WTC11 (cell line): ENCODE data around the gene TRA2A. TPM values are rescaled to one million over a fixed set of nuclear protein-coding genes. Genes with fewer than 3 reads are reported as not detected.
A peak's percentile ranks its signal among the peaks of the same experiment; 100 is the strongest.

Experiments
- ATAC-seq: fragments of 200-7000 bp; cut with Tn5 transposase; 2 replicates; pipeline ENCODE4 v1.10.0; 2021; ENCODE audit warnings: mild to moderate bottlenecking, moderate library complexity
- CTCF ChIA-PET: fragments of 300-600 bp; sonication (Branson Sonifier 250); formaldehyde crosslinking; loops from one replicate; lab custom pipeline; 2021; ENCODE audit warnings: antibody characterized with exemption; lab: Charles Lee
- POLR2A ChIA-PET: fragments of 350-600 bp; sonication (Branson Sonifier 250); formaldehyde crosslinking; loops from one replicate; lab custom pipeline; 2021; ENCODE audit warnings: antibody characterized with exemption; lab: Charles Lee
- DNase-seq: peaks from one replicate; pipeline ENCODE4 v3.0.0; 2021; ENCODE audit warnings: low spot score
- H3K27ac Mint-ChIP-seq: 2 replicates; pipeline ENCODE4 v1.8.0; 2021; ENCODE audit warnings: mixed read lengths
- H3K27me3 Mint-ChIP-seq: 2 replicates; pipeline ENCODE4 v1.8.0; 2021; ENCODE audit warnings: low read depth, mild to moderate bottlenecking, moderate library complexity, mixed read lengths
- H3K36me3 Mint-ChIP-seq: 2 replicates; pipeline ENCODE4 v1.8.0; 2021; ENCODE audit warnings: mixed read lengths
- H3K4me1 Mint-ChIP-seq: 2 replicates; pipeline ENCODE4 v1.8.0; 2022; ENCODE audit warnings: mixed read lengths
- H3K4me3 Mint-ChIP-seq: 2 replicates; pipeline ENCODE4 v1.8.0; 2021; ENCODE audit warnings: mild to moderate bottlenecking, moderate library complexity, mixed read lengths
- H3K9me3 Mint-ChIP-seq: 2 replicates; pipeline ENCODE4 v1.8.0; 2021; ENCODE audit warnings: mixed read lengths
- ATF6 ChIP-seq: sonication (generic); formaldehyde crosslinking; IDR thresholded peaks from 2 replicates; pipeline ENCODE4 v1.8.1; 2023; ENCODE audit warnings: mild to moderate bottlenecking, missing genetic modification reagents
- CREB1 ChIP-seq: sonication (generic); formaldehyde crosslinking; IDR thresholded peaks from 2 replicates; pipeline ENCODE4 v1.8.0; 2023; ENCODE audit warnings: mild to moderate bottlenecking, missing genetic modification reagents
- CREM ChIP-seq: sonication (generic); formaldehyde crosslinking; IDR thresholded peaks from 2 replicates; pipeline ENCODE4 v1.8.1; 2022; ENCODE audit warnings: mild to moderate bottlenecking, missing genetic modification reagents, moderate library complexity
- CTCF ChIP-seq: fragments of 200-600 bp; IDR thresholded peaks from 2 replicates; pipeline ENCODE4 v1.8.0; 2022; ENCODE audit warnings: antibody characterized with exemption
- EMX1 ChIP-seq: fragments of 250-450 bp; sonication (Bioruptor Pico); IDR thresholded peaks from 2 replicates; pipeline ENCODE4 v1.8.0; 2021; ENCODE audit warnings: mild to moderate bottlenecking
- GABPB1 ChIP-seq: sonication (generic); formaldehyde crosslinking; IDR thresholded peaks from 2 replicates; pipeline ENCODE4 v1.8.1; 2023; ENCODE audit warnings: mild to moderate bottlenecking, missing genetic modification reagents
- JAZF1 ChIP-seq: fragments of 250-450 bp; sonication (Bioruptor Pico); IDR thresholded peaks from 2 replicates; pipeline ENCODE4 v1.9.0; 2021; ENCODE audit warnings: moderate library complexity, mild to moderate bottlenecking, inconsistent platforms
- JUN ChIP-seq: sonication (generic); formaldehyde crosslinking; IDR thresholded peaks from 2 replicates; pipeline ENCODE4 v1.8.0; 2023; ENCODE audit warnings: mild to moderate bottlenecking, missing genetic modification reagents
- KAT7 ChIP-seq: sonication (generic); formaldehyde crosslinking; IDR thresholded peaks from 2 replicates; pipeline ENCODE4 v1.8.1; 2023; ENCODE audit warnings: missing genetic modification reagents, mild to moderate bottlenecking, borderline replicate concordance
- MXD4 ChIP-seq: fragments of 250-450 bp; sonication (Bioruptor Pico); IDR thresholded peaks from 2 replicates; pipeline ENCODE4 v1.8.0; 2021; ENCODE audit warnings: mild to moderate bottlenecking, moderate library complexity, borderline replicate concordance
- MYBL2 ChIP-seq: sonication (generic); formaldehyde crosslinking; IDR thresholded peaks from 2 replicates; pipeline ENCODE4 v1.8.1; 2023; ENCODE audit warnings: mild to moderate bottlenecking, moderate library complexity, missing genetic modification reagents
- NR1H2 ChIP-seq: sonication (generic); formaldehyde crosslinking; IDR thresholded peaks from 2 replicates; pipeline ENCODE4 v1.9.0; 2021; ENCODE audit warnings: mild to moderate bottlenecking, moderate library complexity, missing genetic modification reagents
- NR2C2 ChIP-seq: sonication (generic); formaldehyde crosslinking; IDR thresholded peaks from 2 replicates; pipeline ENCODE4 v1.8.0; 2022; ENCODE audit warnings: mild to moderate bottlenecking, missing genetic modification reagents
- PRDM15 ChIP-seq: sonication (generic); formaldehyde crosslinking; IDR thresholded peaks from 2 replicates; pipeline ENCODE4 v1.8.0; 2022; ENCODE audit warnings: missing genetic modification reagents
- SP1 ChIP-seq: sonication (generic); formaldehyde crosslinking; conservative IDR thresholded peaks from 2 replicates; pipeline ENCODE4 v1.8.1; 2022; ENCODE audit warnings: missing genetic modification reagents
- TCF7 ChIP-seq: sonication (generic); formaldehyde crosslinking; IDR thresholded peaks from 2 replicates; pipeline ENCODE4 v1.8.0; 2022; ENCODE audit warnings: mild to moderate bottlenecking, low read depth, missing genetic modification reagents, moderate library complexity
- ZNF671 ChIP-seq: fragments of 250-450 bp; sonication (Bioruptor Pico); IDR thresholded peaks from 2 replicates; pipeline ENCODE4 v1.8.0; 2021; ENCODE audit warnings: mild to moderate bottlenecking
- total RNA-seq: library from RNA; stranded (reverse); gene quantifications from 3 replicates; pipeline ENCODE4 v1.2.3, GENCODE V29; 2021
- TF ChIP-seq, protein P1 (sequence below): sonication (generic); formaldehyde crosslinking; IDR thresholded peaks from 2 replicates; pipeline ENCODE4 v1.8.1; 2023; ENCODE audit warnings: mild to moderate bottlenecking, missing genetic modification reagents, borderline replicate concordance

Gene TRA2A
- total RNA-seq, 1 experiment from 2014 or later = 110 TPM

DNA sequence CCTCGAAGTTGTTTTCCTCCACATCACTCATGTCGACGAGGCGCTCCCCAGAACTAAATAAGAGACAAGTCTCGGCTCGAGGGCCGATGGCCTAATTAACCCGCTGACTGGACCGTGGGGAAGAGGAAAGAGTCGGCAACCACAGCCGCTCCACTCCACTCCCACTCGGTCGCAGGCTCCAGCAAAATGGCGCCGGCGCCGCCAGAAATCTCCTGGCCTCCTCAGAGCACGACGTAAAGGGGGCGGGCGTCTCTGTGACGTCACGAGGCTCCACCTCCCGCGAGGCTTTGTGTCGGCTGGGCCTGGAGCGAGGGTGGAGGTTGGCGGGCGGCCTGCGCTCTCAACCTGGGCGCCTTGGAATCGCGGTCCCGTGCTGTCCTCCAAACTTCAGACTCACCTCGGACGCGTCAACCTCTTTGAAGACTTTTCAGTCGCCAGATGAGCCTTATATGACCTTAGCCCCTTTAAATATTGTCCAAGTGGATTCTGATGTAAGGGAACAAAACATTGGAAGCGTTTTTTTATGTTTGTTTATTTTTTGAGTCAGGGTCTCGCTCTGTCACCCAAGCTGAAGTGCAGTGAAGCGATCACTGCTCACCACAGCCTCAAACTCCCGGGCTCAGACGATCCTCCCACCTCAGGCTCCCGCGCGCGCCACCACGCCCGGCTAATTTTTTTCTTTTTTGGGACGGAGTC is at the start of gene TRA2A (continued):
- no peak for TF ChIP-seq NR2C2 (CRISPR knock-in tag)
- TF ChIP-seq EMX1 (CRISPR knock-in tag) = no peak
- no peak for TF ChIP-seq MXD4
- TF ChIP-seq KAT7 (CRISPR knock-in tag) = peak; percentile 98
- peak; percentile 93 for TF ChIP-seq SP1 (CRISPR knock-in tag)
- TF ChIP-seq ZNF671 (CRISPR knock-in tag) = no peak
- TF ChIP-seq ATF6 (CRISPR knock-in tag) = no peak
- no peak for TF ChIP-seq TCF7 (CRISPR knock-in tag)
- TF ChIP-seq JUN (CRISPR knock-in tag) = no peak
- TF ChIP-seq CREB1 (CRISPR knock-in tag) = no peak
- TF ChIP-seq JAZF1 = no peak
- TF ChIP-seq, protein P1, sequence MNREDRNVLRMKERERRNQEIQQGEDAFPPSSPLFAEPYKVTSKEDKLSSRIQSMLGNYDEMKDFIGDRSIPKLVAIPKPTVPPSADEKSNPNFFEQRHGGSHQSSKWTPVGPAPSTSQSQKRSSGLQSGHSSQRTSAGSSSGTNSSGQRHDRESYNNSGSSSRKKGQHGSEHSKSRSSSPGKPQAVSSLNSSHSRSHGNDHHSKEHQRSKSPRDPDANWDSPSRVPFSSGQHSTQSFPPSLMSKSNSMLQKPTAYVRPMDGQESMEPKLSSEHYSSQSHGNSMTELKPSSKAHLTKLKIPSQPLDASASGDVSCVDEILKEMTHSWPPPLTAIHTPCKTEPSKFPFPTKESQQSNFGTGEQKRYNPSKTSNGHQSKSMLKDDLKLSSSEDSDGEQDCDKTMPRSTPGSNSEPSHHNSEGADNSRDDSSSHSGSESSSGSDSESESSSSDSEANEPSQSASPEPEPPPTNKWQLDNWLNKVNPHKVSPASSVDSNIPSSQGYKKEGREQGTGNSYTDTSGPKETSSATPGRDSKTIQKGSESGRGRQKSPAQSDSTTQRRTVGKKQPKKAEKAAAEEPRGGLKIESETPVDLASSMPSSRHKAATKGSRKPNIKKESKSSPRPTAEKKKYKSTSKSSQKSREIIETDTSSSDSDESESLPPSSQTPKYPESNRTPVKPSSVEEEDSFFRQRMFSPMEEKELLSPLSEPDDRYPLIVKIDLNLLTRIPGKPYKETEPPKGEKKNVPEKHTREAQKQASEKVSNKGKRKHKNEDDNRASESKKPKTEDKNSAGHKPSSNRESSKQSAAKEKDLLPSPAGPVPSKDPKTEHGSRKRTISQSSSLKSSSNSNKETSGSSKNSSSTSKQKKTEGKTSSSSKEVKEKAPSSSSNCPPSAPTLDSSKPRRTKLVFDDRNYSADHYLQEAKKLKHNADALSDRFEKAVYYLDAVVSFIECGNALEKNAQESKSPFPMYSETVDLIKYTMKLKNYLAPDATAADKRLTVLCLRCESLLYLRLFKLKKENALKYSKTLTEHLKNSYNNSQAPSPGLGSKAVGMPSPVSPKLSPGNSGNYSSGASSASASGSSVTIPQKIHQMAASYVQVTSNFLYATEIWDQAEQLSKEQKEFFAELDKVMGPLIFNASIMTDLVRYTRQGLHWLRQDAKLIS (CRISPR knock-in tag) = no peak
- no peak; the same call in 1 of the 2 replicates for TF ChIP-seq GABPB1
- no peak for TF ChIP-seq PRDM15
- peak; percentile 92 for TF ChIP-seq CREM
- no peak for TF ChIP-seq NR1H2 (CRISPR knock-in tag)

DNA sequence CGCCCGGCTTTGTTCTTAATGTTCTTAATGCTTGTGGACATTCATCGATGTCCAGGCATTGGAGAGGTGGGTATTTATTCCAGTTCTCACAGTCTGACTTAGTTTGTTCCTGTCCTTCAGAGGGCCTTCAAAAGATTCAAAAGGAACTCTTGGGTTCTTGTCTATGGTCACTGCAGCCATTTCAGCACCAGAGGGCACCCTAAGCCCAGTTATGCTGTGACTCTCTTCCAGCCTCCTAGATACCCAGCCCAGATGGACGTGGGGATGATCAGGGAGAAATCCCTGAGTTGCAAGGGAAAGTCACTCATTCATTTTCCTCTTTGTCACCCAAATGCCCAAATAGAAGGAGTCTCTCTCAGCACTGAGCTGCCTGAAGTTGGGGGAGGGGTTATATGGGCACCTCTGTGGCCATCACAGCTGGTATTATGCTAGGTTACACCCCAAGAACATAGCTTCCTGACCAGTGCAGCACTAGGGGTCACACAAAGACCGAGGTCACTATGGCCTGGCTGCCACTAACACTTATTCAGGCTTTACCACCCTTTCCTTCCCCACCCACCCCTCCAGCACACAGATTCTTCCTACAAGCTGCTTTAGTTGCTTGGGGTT is 38.9 kb upstream of the TRA2A start:
- TF ChIP-seq CTCF (peak; percentile 63), MYBL2 (CRISPR knock-in tag) (no peak)
- TF ChIP-seq, all 79 proteins: peak for 1
- ATAC-seq (peak; percentile 99), DNase-seq (peak; percentile 84)
- peak overlapping the region; percentile 43; the same call in 1 of the 2 replicates for H3K27ac Mint-ChIP-seq
- no peak overlapping the region for H3K4me3 Mint-ChIP-seq
- peaks cover 3% of the 10 kb centered on the region for H3K4me1 Mint-ChIP-seq
- ChIA-PET POLR2A (interaction anchor here (1.0 kb wide), 1 partner anchor 109 kb away, joined by 4 read pairs; the partner anchor contains the start of gene FAM221A), CTCF (interaction anchor here (0.6 to 3.0 kb wide), 13 partner anchors 24 to 152 kb away, joined by 3 to 30 read pairs (median 4); partner anchors contain the start of genes CCDC126 and STK31)
- no peaks in the 10 kb centered on the region for H3K36me3 Mint-ChIP-seq
- H3K27me3 Mint-ChIP-seq = no peaks in the 10 kb centered on the region
- no peaks in the 10 kb centered on the region for H3K9me3 Mint-ChIP-seq
